A673 (cell line): Measurements from ENCODE around the gene HSD11B2. TPM values are rescaled to one million over a fixed set of nuclear protein-coding genes. Genes with fewer than 3 reads are reported as not detected.

Source experiments
- BruUV-seq: library from RNA; stranded (reverse); fragments of 400-500 nt; replicated peaks from 2 replicates; lab custom pipeline; 2021; lab: Mats Ljungman, UMichigan
- CTCF ChIA-PET: fragments of 300-600 bp; sonication (Branson Sonifier 250); formaldehyde crosslinking; loops from one replicate; lab custom pipeline; 2022; ENCODE audit warnings: antibody characterized with exemption; lab: Charles Lee
- POLR2A ChIA-PET: fragments of 300-600 bp; sonication (Branson Sonifier 250); formaldehyde crosslinking; loops from one replicate; lab custom pipeline; 2022; ENCODE audit warnings: antibody characterized with exemption; ENCODE audit not compliant: low non-redundant PET; lab: Charles Lee
- DNase-seq: peaks from one replicate; pipeline ENCODE4 v3.0.0-alpha.2; 2015; ENCODE audit warnings: low spot score
- H3K27ac ChIP-seq: fragments of 200-600 bp; sonication (generic); 2 replicates; pipeline ENCODE4 v1.5.1; 2016; ENCODE audit warnings: mixed run types, low read depth, mild to moderate bottlenecking, mixed read lengths, antibody characterized with exemption, low read length; ENCODE audit not compliant: poor library complexity, severe bottlenecking
- H3K27me3 ChIP-seq: fragments of 200-600 bp; sonication (generic); replicated peaks from 2 replicates; pipeline ENCODE4 v1.6.1; 2017; ENCODE audit warnings: mixed run types, low read depth, mild to moderate bottlenecking, mixed read lengths, antibody characterized with exemption, low read length; ENCODE audit not compliant: insufficient read depth, poor library complexity
- H3K36me3 ChIP-seq: fragments of 200-600 bp; sonication (generic); 2 replicates; pipeline ENCODE4 v1.6.1; 2016; ENCODE audit warnings: mixed run types, mild to moderate bottlenecking, mixed read lengths, antibody characterized with exemption, low read length; ENCODE audit not compliant: insufficient read depth, poor library complexity, severe bottlenecking
- H3K4me1 ChIP-seq: fragments of 200-600 bp; sonication (generic); 2 replicates; pipeline ENCODE4 v1.6.1; 2017; ENCODE audit warnings: mixed run types, mild to moderate bottlenecking, mixed read lengths, antibody characterized with exemption, low read length; ENCODE audit not compliant: insufficient read depth, poor library complexity, severe bottlenecking
- H3K4me3 ChIP-seq: fragments of 200-600 bp; sonication (generic); 2 replicates; pipeline ENCODE4 v1.5.1; 2016; ENCODE audit warnings: low read depth, mixed run types, mild to moderate bottlenecking, mixed read lengths, low read length; ENCODE audit not compliant: poor library complexity, severe bottlenecking
- H3K9me3 ChIP-seq: fragments of 200-600 bp; sonication (generic); 2 replicates; pipeline ENCODE4 v1.6.1; 2016; ENCODE audit warnings: mixed run types, low read depth, mild to moderate bottlenecking, mixed read lengths, antibody characterized with exemption, low read length; ENCODE audit not compliant: poor library complexity, severe bottlenecking
- EZH2 ChIP-seq: fragments of 200-600 bp; sonication (generic); IDR thresholded peaks from 2 replicates; pipeline ENCODE4 v1.6.1; 2017; ENCODE audit warnings: borderline replicate concordance, low read depth, mild to moderate bottlenecking, mixed read lengths, antibody characterized with exemption, low read length; ENCODE audit not compliant: poor library complexity, severe bottlenecking
- intact Hi-C: fragments of 100-400 bp; cut with micrococcal nuclease; formaldehyde crosslinking; loops from one replicate; pipeline ENCODE4 v1.10.0; 2022; ENCODE audit not compliant: unreplicated experiment
- total RNA-seq: library from RNA; stranded (reverse); gene quantifications from 2 replicates; pipeline ENCODE4 v1.2.3, GENCODE V29; 2021
- TF ChIP-seq, protein P1 (sequence below): fragments of 300-800, 200-600 bp; sonication (generic); conservative IDR thresholded peaks from 2 replicates; pipeline ENCODE4 v1.5.1; 2017; ENCODE audit warnings: low read depth, mild to moderate bottlenecking, antibody characterized with exemption, low read length, moderate library complexity, mixed read lengths

HSD11B2 gene
- total RNA-seq, 1 experiment from 2014 or later, result 2.3 TPM

DNA sequence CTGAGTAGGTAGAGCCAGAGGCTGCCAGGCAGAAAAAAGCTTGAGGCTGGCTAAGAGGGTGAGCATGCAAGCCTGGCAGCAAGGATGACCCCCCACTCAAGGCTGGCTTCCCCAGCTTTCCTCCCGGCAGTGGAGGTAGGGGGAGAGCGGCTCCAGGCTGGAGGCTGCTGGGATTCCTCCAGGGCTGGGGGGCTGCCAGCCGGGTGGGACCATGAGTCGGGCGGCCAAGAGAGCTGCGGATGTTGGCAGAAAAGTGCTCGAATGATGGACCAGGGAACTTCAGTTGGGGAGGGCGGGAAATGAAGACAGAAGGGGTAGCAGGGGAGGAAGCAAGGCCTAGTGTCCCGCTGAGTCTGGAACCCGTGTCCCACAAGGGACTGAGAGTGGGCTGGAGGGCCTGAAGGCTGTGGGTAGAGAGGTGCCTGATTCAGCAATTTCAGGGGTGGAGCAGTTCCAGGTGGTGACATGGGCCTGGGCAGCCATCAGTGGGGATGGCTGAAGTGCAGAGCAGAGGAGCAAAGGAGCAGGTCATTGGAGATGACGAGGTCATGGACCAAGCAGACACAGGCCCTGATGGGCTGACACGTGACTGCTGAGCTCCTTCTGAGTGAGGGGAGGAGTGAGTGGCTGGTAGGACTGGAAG lies 20.3 kb downstream of the HSD11B2 start:
- TF ChIP-seq, protein P1, sequence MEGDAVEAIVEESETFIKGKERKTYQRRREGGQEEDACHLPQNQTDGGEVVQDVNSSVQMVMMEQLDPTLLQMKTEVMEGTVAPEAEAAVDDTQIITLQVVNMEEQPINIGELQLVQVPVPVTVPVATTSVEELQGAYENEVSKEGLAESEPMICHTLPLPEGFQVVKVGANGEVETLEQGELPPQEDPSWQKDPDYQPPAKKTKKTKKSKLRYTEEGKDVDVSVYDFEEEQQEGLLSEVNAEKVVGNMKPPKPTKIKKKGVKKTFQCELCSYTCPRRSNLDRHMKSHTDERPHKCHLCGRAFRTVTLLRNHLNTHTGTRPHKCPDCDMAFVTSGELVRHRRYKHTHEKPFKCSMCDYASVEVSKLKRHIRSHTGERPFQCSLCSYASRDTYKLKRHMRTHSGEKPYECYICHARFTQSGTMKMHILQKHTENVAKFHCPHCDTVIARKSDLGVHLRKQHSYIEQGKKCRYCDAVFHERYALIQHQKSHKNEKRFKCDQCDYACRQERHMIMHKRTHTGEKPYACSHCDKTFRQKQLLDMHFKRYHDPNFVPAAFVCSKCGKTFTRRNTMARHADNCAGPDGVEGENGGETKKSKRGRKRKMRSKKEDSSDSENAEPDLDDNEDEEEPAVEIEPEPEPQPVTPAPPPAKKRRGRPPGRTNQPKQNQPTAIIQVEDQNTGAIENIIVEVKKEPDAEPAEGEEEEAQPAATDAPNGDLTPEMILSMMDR, result no peak
- TF ChIP-seq EZH2, result no peak
- CTCF ChIA-PET, result no interaction called here
- Histone ChIP-seq H3K27me3 (no peaks in the 10 kb centered on the region), H3K9me3 (no peaks in the 10 kb centered on the region), H3K27ac (no peak overlapping the region), H3K4me3 (no peak overlapping the region), H3K4me1 (no peaks in the 10 kb centered on the region), H3K36me3 (no peaks in the 10 kb centered on the region)
- POLR2A ChIA-PET, result no interaction called here
- BruUV-seq, result no TSS peak
- no peak for DNase-seq
- intact Hi-C loops, result no loop called here

DNA sequence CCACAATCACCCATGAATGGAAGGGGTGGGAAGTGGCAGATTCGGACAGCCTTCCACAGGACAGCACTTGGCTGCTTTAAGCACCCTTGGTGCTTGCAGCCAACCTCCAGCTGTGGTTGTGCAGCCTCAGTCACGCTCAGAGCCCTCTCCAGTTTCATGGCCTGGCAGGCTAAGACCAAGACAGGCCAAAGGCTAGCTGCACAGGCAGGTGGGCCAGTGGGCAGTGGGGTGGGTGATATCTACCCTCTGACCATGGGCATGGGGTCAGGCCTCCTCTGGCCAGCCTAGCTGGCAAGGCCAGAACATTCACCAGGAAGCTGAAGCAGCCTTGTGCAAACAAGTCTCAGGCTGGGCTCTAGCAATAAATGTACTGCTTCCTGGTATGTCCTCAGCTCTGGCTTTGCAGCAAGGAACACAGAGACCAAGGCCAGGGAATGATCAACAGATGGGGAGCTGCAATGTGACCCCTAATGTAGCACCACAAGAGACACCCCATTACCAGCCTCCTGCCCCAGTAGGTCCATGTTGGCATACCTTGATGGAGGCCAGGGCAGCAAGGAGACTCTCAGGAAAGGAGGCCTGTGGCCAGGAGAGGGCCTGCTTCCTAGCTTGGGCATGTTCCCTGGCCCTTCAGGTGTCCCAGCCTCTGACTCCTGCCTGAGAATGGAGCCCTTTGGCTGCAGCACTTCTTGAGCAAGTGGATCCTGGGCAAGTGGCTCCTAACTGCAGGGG lies 20.9 kb downstream of the HSD11B2 start:
- POLR2A ChIA-PET, result no interaction called here
- no peak for TF ChIP-seq EZH2
- TF ChIP-seq, protein P1, result no peak
- intact Hi-C loops, result no loop called here
- H3K9me3 ChIP-seq, result no peaks in the 10 kb centered on the region
- no peak for DNase-seq
- no peaks in the 10 kb centered on the region for H3K36me3 ChIP-seq
- H3K4me3 ChIP-seq, result no peak overlapping the region
- no peak overlapping the region for H3K27ac ChIP-seq
- no peaks in the 10 kb centered on the region for H3K27me3 ChIP-seq
- H3K4me1 ChIP-seq, result no peaks in the 10 kb centered on the region
- no TSS peak for BruUV-seq
- CTCF ChIA-PET, result no interaction called here

GRCh38 chr16:67454104-67454503 lies 23.2 kb downstream of the HSD11B2 start:
- ChIA-PET CTCF (no interaction called here), POLR2A (no interaction called here)
- intact Hi-C loops, result no loop called here
- BruUV-seq, result no TSS peak
- no peak overlapping the region for H3K27ac ChIP-seq
- H3K4me1 ChIP-seq, result no peaks in the 10 kb centered on the region
- H3K36me3 ChIP-seq, result no peaks in the 10 kb centered on the region
- H3K4me3 ChIP-seq, result no peak overlapping the region
- H3K27me3 ChIP-seq, result no peaks in the 10 kb centered on the region
- no peak for DNase-seq
- no peaks in the 10 kb centered on the region for H3K9me3 ChIP-seq
- no peak for TF ChIP-seq EZH2
- TF ChIP-seq, protein P1, result no peak
